ENCODE measurements around the gene RPS6KA2. TPM values are rescaled to one million over a fixed set of nuclear protein-coding genes. Genes with fewer than 3 reads are reported as not detected.
A peak's percentile ranks its signal among the peaks of the same experiment; 100 is the strongest.

The RPS6KA2 gene
- total RNA-seq (2021; ENCODE audit: unreplicated experiment), result 4.1 TPM
- polyA plus RNA-seq (2012; ENCODE audit: insufficient read length), result 4.6 TPM
- Bru-seq, nascent RNA, result percentile 32 among the genes with signal in this experiment
- percentile 28 among the genes with signal in this experiment for BruChase-seq, experiment 1, labeled RNA remaining after a 2-hour chase
- percentile 29 among the genes with signal in this experiment for BruChase-seq, experiment 2, labeled RNA remaining after a 6-hour chase
- long read RNA-seq, full-length matches to known transcripts, result 2 of 6 reads
- long read RNA-seq, partial matches to known transcripts, result 1 of 6 reads
- long read RNA-seq, other reads (novel, unspliced or antisense), result 3 of 6 reads

- TF ChIP-seq REST (IDR thresholded peaks at IDR 0.05; ENCODE audit: insufficient read depth in 1 of 2, low read depth in 2 of 2, low read length in 1 of 2) (0 out of 4 replicates have a peak, but pooled peaks of 1 of the 2 experiments have one; percentile 53), CTCF (IDR thresholded peaks at IDR 0.05) (no peak), SIN3A (IDR thresholded peaks at IDR 0.05; ENCODE audit: borderline replicate concordance, insufficient read depth, low read depth, low read length) (no peak), POLR2AphosphoS5 (IDR thresholded peaks at IDR 0.05; ENCODE audit: low read depth, low read length) (no peak)
- CTCF ChIA-PET, result interaction anchor here (0.5 to 0.7 kb wide), 2 partner anchors 20 to 23 kb away, joined by 3 read pairs; no protein-coding TSS in a partner anchor
- no TSS peak for BruUV-seq (replicated peaks)
- peak; percentile 92 for DNase-seq (ENCODE audit: low read depth, low spot score)
- peak; percentile 96 for ATAC-seq
- POLR2A ChIA-PET, result no interaction called here
- Histone ChIP-seq H3K4me3 (ENCODE audit: low read depth in 2 of 2, low read length in 2 of 2) (peak within 1 kb of the TSS; percentile 68 to 85), H3K9me3 (ENCODE audit: control insufficient read depth, insufficient read depth, low read depth, low read length) (no peaks in the 10 kb centered on the region), H3K27ac (ENCODE audit: low read length) (peak within 1 kb of the TSS; percentile 1; the same call in 1 of the 2 replicates), H3K4me1 (ENCODE audit: control insufficient read depth, insufficient read depth, low read length) (peaks cover 12% of the 10 kb centered on the region), H3K27me3 (ENCODE audit: control insufficient read depth, insufficient read depth, low read length) (peaks cover 45% of the 10 kb centered on the region), H3K36me3 (ENCODE audit: control insufficient read depth, insufficient read depth, low read length) (no peaks in the 10 kb centered on the region)
- intact Hi-C loops (cut with micrococcal nuclease; ENCODE audit: unreplicated experiment) (loop anchor here (10.0 kb wide), 1 partner anchor 1188 kb away; no protein-coding TSS in a partner anchor), in situ Hi-C loops (cut with HindIII; ENCODE audit: low pct_unique_long_range_greater_than_20kb, low sequenced_read_pairs) (no loop called here)
Observed at GRCh38 chr6:166627033-166627874, at the start of gene RPS6KA2. Gene RPS6KA2, minus strand, starts transcription at chr6:166627251. Its CDS starts 232 bp downstream, at chr6:166627019.

- ChIA-PET POLR2A (interaction anchor here (0.7 kb wide), 2 partner anchors 24 to 36 kb away, joined by 6 to 8 read pairs; no protein-coding TSS in a partner anchor), CTCF (no interaction called here)
- no TSS peak for BruUV-seq (replicated peaks)
- 0 out of 2 replicates have a peak, but pooled peaks cover 3% of the 10 kb centered on the region for H3K4me1 ChIP-seq (ENCODE audit: control insufficient read depth, insufficient read depth, low read length)
- H3K27ac ChIP-seq (ENCODE audit: low read length), result no peak overlapping the region
- H3K9me3 ChIP-seq (ENCODE audit: control insufficient read depth, insufficient read depth, low read depth, low read length), result no peaks in the 10 kb centered on the region
- H3K4me3 ChIP-seq (ENCODE audit: low read depth in 2 of 2, low read length in 2 of 2), result no peak overlapping the region
- no peaks in the 10 kb centered on the region for H3K36me3 ChIP-seq (ENCODE audit: control insufficient read depth, insufficient read depth, low read length)
- intact Hi-C loops (cut with micrococcal nuclease; ENCODE audit: unreplicated experiment), result no loop called here
- DNase-seq (ENCODE audit: low read depth, low spot score) (no peak), ATAC-seq (no peak)
- in situ Hi-C loops (cut with HindIII; ENCODE audit: low pct_unique_long_range_greater_than_20kb, low sequenced_read_pairs), result no loop called here
- TF ChIP-seq REST (IDR thresholded peaks at IDR 0.05; ENCODE audit: insufficient read depth in 1 of 2, low read depth in 2 of 2, low read length in 1 of 2) (no peak), POLR2AphosphoS5 (IDR thresholded peaks at IDR 0.05; ENCODE audit: low read depth, low read length) (no peak), SIN3A (IDR thresholded peaks at IDR 0.05; ENCODE audit: borderline replicate concordance, insufficient read depth, low read depth, low read length) (no peak)
- H3K27me3 ChIP-seq (ENCODE audit: control insufficient read depth, insufficient read depth, low read length), result 0 out of 2 replicates have a peak, but pooled peaks cover 2% of the 10 kb centered on the region
Observed at GRCh38 chr6:166676270-166676860, 49.3 kb upstream of the RPS6KA2 start.

All from Panc1 (cell line).